Esophagus muscularis mucosa (tissue), 4 donors: ENCODE data around the gene MYOM3.

Experiments used
- EP300 ChIP-seq: sonication (generic); formaldehyde crosslinking; IDR thresholded peaks from one replicate; pipeline ENCODE4 v1.6.1; 2017; ENCODE audit warnings: antibody characterized with exemption
- POLR2A ChIP-seq: fragments of 450-650 bp; IDR thresholded peaks from one replicate; pipeline ENCODE4 v1.6.1; 2017; ENCODE audit warnings: antibody characterized with exemption, moderate library complexity, mild to moderate bottlenecking, low read depth
- TF ChIP-seq, protein P1 (sequence below), 3 experiments: fragments of 200-600 bp in 2 of 3; fragments of 450-650 bp in 1 of 3; sonication (generic) in 2 of 3; IDR thresholded peaks; one replicate each; pipeline ENCODE4 v1.5.1; 2017 to 2019; ENCODE audit warnings: antibody characterized with exemption in 3 of 3, mild to moderate bottlenecking in 2 of 3, moderate library complexity in 1 of 3

GRCh38 chr1:24091971-24092482, 19.9 kb downstream of the MYOM3 start:
- TF ChIP-seq, protein P1, sequence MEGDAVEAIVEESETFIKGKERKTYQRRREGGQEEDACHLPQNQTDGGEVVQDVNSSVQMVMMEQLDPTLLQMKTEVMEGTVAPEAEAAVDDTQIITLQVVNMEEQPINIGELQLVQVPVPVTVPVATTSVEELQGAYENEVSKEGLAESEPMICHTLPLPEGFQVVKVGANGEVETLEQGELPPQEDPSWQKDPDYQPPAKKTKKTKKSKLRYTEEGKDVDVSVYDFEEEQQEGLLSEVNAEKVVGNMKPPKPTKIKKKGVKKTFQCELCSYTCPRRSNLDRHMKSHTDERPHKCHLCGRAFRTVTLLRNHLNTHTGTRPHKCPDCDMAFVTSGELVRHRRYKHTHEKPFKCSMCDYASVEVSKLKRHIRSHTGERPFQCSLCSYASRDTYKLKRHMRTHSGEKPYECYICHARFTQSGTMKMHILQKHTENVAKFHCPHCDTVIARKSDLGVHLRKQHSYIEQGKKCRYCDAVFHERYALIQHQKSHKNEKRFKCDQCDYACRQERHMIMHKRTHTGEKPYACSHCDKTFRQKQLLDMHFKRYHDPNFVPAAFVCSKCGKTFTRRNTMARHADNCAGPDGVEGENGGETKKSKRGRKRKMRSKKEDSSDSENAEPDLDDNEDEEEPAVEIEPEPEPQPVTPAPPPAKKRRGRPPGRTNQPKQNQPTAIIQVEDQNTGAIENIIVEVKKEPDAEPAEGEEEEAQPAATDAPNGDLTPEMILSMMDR (IDR thresholded peaks at IDR 0.05) = no peak
- no peak for TF ChIP-seq POLR2A
- TF ChIP-seq EP300 = no peak
